Measurements from ENCODE around the gene NFAM1.

NFAM1 gene

GRCh38 chr22:42439821-42440674 lies 7.8 kb upstream of the NFAM1 start:
- no peak for DNase-seq (ENCODE audit: low read depth, low spot score)

GRCh38 chr22:42439021-42439567 lies 6.9 kb upstream of the NFAM1 start:
- DNase-seq (ENCODE audit: low read depth, low spot score), result no peak

GRCh38 chr22:42438293-42438650 lies 6.1 kb upstream of the NFAM1 start:
- DNase-seq (ENCODE audit: low read depth, low spot score), result no peak

GRCh38 chr22:42437488-42438292 lies 5.5 kb upstream of the NFAM1 start:
- peak; percentile 71 for DNase-seq (ENCODE audit: low read depth, low spot score)

- DNase-seq (ENCODE audit: low read depth, low spot score), result no peak
Measured at GRCh38 chr22:42436404-42436803, 4.2 kb upstream of the NFAM1 start.

- no peak for DNase-seq (ENCODE audit: low read depth, low spot score)
Measured at GRCh38 chr22:42434748-42435425, 2.7 kb upstream of the NFAM1 start.

GRCh38 chr22:42433754-42434682 lies 1.8 kb upstream of the NFAM1 start:
- no peak for DNase-seq (ENCODE audit: low read depth, low spot score)

- no peak for DNase-seq (ENCODE audit: low read depth, low spot score)
Measured at GRCh38 chr22:42432818-42433217, 615 bp upstream of the NFAM1 start.

GRCh38 chr22:42431401-42432019 lies 693 bp downstream of the NFAM1 start:
- no peak for DNase-seq (ENCODE audit: low read depth, low spot score)

- DNase-seq (ENCODE audit: low read depth, low spot score), result no peak
Measured at GRCh38 chr22:42430528-42431125, 1.6 kb downstream of the NFAM1 start.

GRCh38 chr22:42428760-42429159 lies 3.4 kb downstream of the NFAM1 start:
- DNase-seq (ENCODE audit: low read depth, low spot score), result no peak

GRCh38 chr22:42428025-42428424 lies 4.2 kb downstream of the NFAM1 start:
- DNase-seq (ENCODE audit: low read depth, low spot score), result no peak

GRCh38 chr22:42427167-42427566 lies 5.0 kb downstream of the NFAM1 start:
- DNase-seq (ENCODE audit: low read depth, low spot score), result no peak

- DNase-seq (ENCODE audit: low read depth, low spot score), result no peak
Measured at GRCh38 chr22:42425989-42426355, 6.2 kb downstream of the NFAM1 start.

- no peak for DNase-seq (ENCODE audit: low read depth, low spot score)
Measured at GRCh38 chr22:42425337-42425988, 6.7 kb downstream of the NFAM1 start.

- no peak for DNase-seq (ENCODE audit: low read depth, low spot score)
Measured at GRCh38 chr22:42419243-42419881, 12.8 kb downstream of the NFAM1 start.

GRCh38 chr22:42418811-42419242 lies 13.4 kb downstream of the NFAM1 start:
- no peak for DNase-seq (ENCODE audit: low read depth, low spot score)

- DNase-seq (ENCODE audit: low read depth, low spot score), result no peak
Measured at GRCh38 chr22:42417645-42418305, 14.4 kb downstream of the NFAM1 start.
